GOT3 (cell line): ENCODE measurements around the gene MAP1B.

Experiments used
- DNase-seq: peaks from one replicate; lab custom pipeline; 2025; ENCODE audit warnings: mixed read lengths; lab: John Stamatoyannopoulos, UW

Gene MAP1B

GRCh38 chr5:72133212-72133990 lies 26.1 kb downstream of the MAP1B start:
- DNase-seq, result no peak

GRCh38 chr5:72134226-72134899 lies 27.1 kb downstream of the MAP1B start:
- no peak for DNase-seq

DNA sequence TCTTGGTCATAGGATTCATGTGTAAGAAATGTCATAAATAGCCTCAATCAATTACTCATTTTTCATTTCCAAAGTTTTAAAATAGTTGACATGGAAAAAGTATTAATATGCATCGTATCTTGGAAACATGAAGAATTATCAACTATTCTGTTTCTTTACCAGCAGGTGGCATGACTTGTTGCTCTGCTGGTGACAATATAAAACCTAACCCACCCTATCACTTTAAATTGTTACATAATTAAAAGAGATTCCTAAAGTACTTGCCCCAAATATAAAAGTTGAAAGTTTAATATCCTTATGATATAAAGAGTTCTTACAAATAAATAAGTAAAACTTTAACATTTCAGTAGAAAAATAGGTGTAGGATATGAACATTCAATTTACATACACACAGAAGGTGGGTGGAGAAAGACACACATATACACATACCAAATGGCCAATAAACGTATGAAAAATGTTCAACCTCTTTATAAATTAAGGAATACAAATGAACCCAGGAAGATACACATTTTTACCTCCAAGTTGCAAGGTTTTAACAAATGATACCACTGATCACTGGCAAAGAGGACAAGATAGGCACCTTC lies 30.6 kb downstream of the MAP1B start:
- no peak for DNase-seq

DNA sequence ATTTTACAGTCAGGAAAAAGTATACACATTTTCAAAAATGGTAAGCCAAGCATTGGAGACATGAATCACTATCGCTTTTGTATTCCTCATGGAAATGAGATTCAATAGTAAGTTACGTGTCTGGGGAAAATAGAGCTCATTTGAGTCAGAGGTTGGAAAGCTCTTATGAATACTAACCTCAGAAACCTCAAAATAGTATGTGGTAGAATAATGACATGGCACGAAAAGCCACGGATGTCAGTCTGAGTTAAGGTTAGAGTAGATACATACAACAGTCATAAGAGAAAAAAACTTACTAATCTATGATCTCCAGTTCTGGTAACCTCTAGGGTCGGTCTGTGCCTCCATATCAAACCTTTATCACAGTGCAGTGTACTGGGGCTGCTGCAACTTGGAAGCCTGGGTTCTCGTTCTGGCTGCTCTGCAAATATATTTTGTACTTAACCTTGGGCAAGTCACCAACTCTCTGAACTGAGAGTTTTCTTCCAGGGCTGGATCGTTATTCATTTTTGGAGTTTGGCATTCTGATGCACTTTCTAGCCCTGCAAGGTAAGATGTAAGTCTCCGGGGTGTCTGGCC lies 31.8 kb downstream of the MAP1B start:
- DNase-seq, result no peak

DNA sequence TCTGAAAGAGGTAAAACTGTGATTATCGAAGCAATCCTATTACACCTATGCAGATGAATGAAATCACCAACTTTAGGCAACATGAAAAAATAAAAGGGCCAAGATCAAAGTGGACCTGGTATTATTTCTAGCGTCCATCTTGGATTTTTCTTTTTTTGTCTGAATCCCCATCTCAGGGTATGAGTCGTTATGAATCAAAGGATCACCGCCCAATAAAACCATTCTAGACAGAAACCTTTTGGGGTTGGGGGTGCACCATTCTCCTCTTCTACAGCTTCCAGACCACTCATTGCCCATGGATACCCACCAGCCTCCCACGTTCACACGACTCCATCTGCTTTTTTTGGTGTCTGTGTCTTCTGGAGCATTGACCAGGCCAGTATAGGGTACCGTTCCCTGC lies 33.4 kb downstream of the MAP1B start:
- DNase-seq, result no peak

DNA sequence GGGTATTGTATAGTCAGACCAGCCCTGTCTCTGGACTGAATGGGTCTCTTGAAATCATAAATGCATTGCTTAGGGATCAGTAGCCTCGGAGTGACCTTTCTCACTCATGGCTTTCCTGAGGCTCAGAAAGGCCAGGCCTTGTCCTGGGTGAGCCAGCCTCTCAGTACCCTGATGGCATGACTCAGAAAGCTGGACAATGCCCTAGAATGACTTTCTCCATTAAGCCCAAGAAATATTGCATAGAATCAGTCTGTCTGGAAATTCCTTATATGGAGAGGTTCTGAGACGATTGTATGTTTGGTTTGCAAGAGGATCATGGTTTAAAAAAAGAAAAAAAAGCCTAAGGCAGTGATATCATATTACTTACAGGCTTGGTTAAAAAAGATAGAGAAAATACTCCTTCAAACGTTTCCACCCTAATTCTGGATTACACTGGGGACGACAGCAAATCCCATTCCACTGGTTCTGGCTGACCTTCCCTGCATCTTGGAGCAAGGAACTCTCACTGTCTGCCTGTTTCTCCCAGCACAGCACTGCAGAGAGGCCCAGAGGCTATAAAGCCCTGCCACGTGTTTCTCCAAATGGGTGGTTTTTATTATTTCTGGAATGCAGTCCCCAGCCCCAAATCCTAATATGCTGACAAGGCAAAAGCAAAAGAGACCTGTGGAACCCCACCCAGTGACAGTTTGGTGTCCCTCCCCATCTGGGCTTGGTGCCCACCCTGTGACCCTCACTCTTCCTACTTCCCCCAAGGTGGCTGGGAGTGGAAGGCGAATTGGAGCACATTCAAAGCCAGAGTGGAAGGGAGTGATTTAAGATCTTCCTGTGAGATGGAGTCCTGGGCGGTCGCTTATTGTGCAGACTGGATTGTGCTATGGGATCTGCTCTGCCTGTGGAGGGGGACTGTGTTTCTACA lies 34.4 kb downstream of the MAP1B start:
- peak; percentile 19 for DNase-seq

DNA sequence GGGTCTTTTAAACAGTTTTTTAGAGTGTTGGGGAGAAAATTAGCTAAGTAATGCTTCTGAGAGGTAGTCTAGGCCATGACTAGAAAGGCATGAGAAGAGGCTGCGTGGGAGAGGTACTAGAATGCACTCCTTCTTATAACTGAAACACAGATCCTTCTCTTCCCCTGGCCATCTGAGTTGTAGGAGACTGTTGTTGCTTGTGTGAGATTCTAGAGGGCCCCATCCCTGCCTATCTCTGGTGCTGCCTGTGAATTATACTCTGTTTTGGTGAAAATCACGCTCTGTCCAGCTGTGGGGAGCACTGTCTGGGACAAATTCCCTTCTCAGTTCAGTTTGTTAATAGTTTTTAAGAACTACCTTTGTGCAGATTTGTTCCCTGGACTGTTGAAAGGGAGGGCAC lies 37.5 kb downstream of the MAP1B start:
- DNase-seq, result no peak

DNA sequence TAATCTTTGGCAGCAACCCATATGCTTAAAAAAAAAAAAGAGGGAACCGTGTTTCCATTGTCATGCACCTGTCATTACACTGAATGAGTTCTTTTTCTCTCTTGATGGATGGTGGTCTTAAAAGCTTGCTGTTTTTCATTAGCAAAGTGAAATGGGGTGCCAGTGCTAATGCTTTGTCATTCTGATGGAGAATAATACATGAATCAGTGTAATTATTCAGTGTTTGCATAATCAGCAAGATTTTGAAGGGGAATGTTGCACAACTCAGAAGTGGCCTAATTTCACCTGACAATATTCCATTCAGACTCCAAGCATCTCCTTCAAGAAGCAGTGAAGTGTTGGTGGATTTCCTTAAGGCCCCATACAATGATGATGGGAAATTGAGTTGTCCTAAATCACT lies 38.1 kb downstream of the MAP1B start:
- no peak for DNase-seq

- DNase-seq, result no peak
These were observed 38.8 kb downstream of the MAP1B start for GRCh38 chr5:72146056-72146455.

DNA sequence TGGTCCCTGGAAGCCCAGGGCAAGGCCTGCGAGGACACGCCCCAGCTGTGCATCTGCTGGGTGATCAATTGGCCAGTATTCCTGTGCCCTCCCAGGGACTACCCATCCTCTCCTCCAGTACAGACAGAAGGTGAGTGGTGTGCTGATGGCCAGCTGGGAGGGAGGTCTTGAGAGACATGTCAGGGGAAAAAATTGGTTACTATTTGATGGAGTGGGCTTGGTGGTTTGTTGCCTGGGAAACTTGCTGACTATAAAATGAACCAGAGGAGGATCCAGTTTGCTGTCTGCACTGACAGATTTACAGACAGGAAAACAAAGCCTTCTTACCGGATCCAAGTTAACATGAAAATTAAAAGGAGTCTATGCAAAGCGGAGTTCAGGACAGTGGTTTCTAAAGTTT lies 40.3 kb downstream of the MAP1B start:
- no peak for DNase-seq

- no peak for DNase-seq
These were observed 42.5 kb downstream of the MAP1B start for GRCh38 chr5:72149742-72150141.

GRCh38 chr5:72151169-72151568 lies 43.9 kb downstream of the MAP1B start:
- no peak for DNase-seq

DNA sequence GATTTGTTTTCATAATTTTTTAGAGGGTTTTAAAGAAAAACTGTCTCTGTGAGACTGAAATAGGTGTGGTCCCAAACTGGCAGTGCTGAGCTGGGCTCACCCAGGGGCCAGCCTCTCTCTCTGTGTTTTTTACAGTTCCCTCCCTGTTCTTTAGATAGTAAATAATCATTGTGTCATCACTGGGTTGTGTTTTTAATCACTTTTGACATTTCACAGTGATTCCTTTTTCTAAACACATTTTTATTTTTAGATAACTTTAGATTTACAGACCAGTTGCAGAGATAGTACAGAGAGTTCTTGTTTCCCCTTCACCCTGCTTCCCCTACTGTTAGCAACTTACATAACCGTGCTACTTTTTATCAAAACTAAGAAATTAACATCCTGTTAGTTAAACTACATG lies 44.4 kb downstream of the MAP1B start:
- no peak for DNase-seq

GRCh38 chr5:72152545-72152944 lies 45.3 kb downstream of the MAP1B start:
- DNase-seq, result no peak

GRCh38 chr5:72153551-72153950 lies 46.3 kb downstream of the MAP1B start:
- DNase-seq, result no peak

GRCh38 chr5:72154076-72154756 lies 46.9 kb downstream of the MAP1B start:
- no peak for DNase-seq

- DNase-seq, result no peak
These were observed 49.8 kb downstream of the MAP1B start for GRCh38 chr5:72156946-72157624.

GRCh38 chr5:72157625-72157962 lies 50.3 kb downstream of the MAP1B start:
- DNase-seq, result no peak

DNA sequence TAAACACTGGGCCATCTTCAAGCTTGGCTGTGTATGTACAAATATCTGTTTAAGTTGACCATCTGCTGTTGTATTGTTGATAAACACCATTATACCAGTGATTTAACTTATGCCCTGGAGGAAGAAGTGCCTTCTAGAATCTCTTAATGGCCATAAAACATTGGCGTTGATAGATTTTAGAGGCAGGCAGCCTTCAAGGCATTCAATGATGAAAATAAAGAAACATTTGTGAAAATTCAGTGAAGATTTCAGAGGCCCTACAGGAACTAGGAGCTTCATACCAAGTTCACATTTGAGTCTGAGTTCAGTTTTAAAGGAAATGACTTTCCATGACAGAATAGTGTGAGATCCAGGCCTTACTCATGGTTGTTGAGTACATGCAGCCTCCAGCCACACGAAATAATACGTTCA lies 52.2 kb downstream of the MAP1B start:
- no peak for DNase-seq

GRCh38 chr5:72160329-72160728 lies 53.1 kb downstream of the MAP1B start:
- DNase-seq, result no peak

- no peak for DNase-seq
These were observed 53.7 kb downstream of the MAP1B start for GRCh38 chr5:72160959-72161358.
